ENCODE results near the gene MPL. TPM values are rescaled to one million over a fixed set of nuclear protein-coding genes. Genes with fewer than 3 reads are reported as not detected.

The MPL gene
- total RNA-seq, 2 donors from 2014 or later: 0.64 to 1.2 TPM

DNA sequence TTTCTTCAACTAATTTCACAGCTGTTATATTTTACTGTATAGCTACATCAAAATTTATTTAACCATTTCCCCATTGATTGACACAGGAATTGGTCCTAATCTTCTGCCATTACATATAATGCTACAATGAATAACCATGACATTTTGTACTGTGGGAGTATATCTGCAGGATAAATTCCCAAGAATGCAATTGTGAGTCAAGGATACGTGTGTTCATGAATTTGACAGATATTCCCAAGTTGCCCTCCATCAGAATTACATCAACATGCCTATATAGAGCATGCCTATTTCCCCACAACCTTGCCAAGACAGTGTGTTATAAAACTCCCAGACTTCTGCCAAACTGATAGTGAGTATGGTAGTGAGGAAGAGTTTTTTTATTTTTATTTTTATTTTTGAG lies 39.6 kb upstream of the MPL start:
- H3K27me3 ChIP-seq (ENCODE audit: control insufficient read depth, insufficient read depth, low read length, poor library complexity, severe bottlenecking): no peaks in the 10 kb centered on the region
- no peaks in the 10 kb centered on the region for H3K36me3 ChIP-seq (ENCODE audit: control insufficient read depth, insufficient read depth, low read length)
- Mint-ChIP-seq H3K4me1 (peaks cover 23% of the 10 kb centered on the region), H3K27me3 (ENCODE audit: insufficient read depth) (no peaks in the 10 kb centered on the region), H3K9me3 (no peaks in the 10 kb centered on the region), H3K27ac (no peak overlapping the region), H3K36me3 (ENCODE audit: low read depth) (no peaks in the 10 kb centered on the region), H3K4me3 (no peak overlapping the region)
- no peaks in the 10 kb centered on the region for H3K9me3 ChIP-seq (ENCODE audit: control insufficient read depth, low read length)
- no peak overlapping the region for H3K27ac ChIP-seq (ENCODE audit: low read depth, low read length)
- H3K4me3 ChIP-seq (ENCODE audit: low read length): no peak overlapping the region
- H3K9ac ChIP-seq (ENCODE audit: extremely low read depth, low read length, poor library complexity, severe bottlenecking): no peak overlapping the region
- no peak for DNase-seq
- TF ChIP-seq, protein P1, sequence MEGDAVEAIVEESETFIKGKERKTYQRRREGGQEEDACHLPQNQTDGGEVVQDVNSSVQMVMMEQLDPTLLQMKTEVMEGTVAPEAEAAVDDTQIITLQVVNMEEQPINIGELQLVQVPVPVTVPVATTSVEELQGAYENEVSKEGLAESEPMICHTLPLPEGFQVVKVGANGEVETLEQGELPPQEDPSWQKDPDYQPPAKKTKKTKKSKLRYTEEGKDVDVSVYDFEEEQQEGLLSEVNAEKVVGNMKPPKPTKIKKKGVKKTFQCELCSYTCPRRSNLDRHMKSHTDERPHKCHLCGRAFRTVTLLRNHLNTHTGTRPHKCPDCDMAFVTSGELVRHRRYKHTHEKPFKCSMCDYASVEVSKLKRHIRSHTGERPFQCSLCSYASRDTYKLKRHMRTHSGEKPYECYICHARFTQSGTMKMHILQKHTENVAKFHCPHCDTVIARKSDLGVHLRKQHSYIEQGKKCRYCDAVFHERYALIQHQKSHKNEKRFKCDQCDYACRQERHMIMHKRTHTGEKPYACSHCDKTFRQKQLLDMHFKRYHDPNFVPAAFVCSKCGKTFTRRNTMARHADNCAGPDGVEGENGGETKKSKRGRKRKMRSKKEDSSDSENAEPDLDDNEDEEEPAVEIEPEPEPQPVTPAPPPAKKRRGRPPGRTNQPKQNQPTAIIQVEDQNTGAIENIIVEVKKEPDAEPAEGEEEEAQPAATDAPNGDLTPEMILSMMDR (conservative IDR thresholded peaks at IDR 0.05): no peak
- H3K4me1 ChIP-seq (ENCODE audit: control insufficient read depth, insufficient read depth, low read length): peaks cover 15% of the 10 kb centered on the region
- 93% methylated on average over 1 of the region's 1 CpG; no CpG with 5 or more reads in 1 of the 2 experiments for WGBS, 2 experiments (ENCODE audit: insufficient coverage in 1 of 2, insufficient read length in 1 of 2)

DNA sequence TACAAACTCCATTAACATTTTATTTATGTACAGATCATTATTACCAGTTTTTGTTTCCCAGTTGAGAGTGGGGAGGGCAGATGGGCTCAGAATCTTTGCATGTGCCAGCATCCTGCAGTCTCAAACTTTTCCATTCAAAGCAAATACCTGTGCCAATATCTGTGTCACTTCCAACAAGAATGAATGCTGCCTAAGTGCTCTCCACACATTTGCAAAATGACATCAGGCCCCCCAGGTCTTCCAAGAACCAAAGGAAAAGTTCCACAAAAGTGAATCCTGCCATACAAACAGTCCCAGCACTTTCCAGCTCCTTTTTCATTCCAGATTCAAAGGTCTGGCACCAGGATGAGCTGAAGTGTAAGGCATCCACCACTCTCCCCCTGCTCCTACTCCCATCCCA lies 38.5 kb upstream of the MPL start:
- Mint-ChIP-seq H3K27me3 (ENCODE audit: insufficient read depth) (no peaks in the 10 kb centered on the region), H3K4me1 (peaks cover 28% of the 10 kb centered on the region), H3K9me3 (no peaks in the 10 kb centered on the region), H3K4me3 (no peak overlapping the region), H3K36me3 (ENCODE audit: low read depth) (no peaks in the 10 kb centered on the region), H3K27ac (no peak overlapping the region)
- no peak overlapping the region for H3K4me3 ChIP-seq (ENCODE audit: low read length)
- TF ChIP-seq, protein P1 (conservative IDR thresholded peaks at IDR 0.05): no peak
- H3K9ac ChIP-seq (ENCODE audit: extremely low read depth, low read length, poor library complexity, severe bottlenecking): no peak overlapping the region
- DNase-seq: no peak
- H3K27ac ChIP-seq (ENCODE audit: low read depth, low read length): no peak overlapping the region
- no peaks in the 10 kb centered on the region for H3K9me3 ChIP-seq (ENCODE audit: control insufficient read depth, low read length)
- H3K36me3 ChIP-seq (ENCODE audit: control insufficient read depth, insufficient read depth, low read length): no peaks in the 10 kb centered on the region
- peaks cover 12% of the 10 kb centered on the region for H3K4me1 ChIP-seq (ENCODE audit: control insufficient read depth, insufficient read depth, low read length)
- H3K27me3 ChIP-seq (ENCODE audit: control insufficient read depth, insufficient read depth, low read length, poor library complexity, severe bottlenecking): no peaks in the 10 kb centered on the region

DNA sequence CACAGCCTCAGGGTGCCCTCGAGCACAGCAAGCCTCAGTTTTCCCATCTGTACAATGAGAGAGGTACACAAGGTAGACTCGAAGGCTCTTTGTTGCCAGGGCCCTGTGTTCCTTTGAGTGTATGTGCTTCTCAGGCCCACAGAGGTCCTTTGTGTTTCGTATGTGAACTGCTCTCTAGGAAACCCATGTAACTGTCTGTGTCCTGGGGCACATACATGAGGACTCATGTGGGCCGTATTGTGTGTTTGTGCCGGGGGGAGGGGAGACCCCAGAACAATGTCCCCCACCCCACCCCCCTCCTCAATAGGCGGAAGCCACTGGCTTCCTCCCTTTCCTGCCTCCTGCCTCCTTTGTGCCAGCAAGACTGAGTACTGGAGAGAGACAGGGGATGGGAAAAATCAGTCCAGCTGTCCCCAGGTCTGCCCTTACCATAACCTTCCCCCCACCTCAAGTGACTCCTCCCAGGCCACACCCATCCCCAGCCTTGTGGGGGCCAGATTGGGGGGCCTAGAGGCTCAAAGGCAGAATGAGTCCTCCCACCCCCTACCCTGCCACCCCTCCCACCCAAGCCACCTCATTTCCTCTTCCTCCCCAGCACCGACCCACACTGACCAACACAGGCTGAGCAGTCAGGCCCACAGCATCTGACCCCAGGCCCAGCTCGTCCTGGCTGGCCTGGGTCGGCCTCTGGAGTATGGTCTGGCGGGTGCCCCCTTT lies 37.1 kb upstream of the MPL start, which contains the start of gene TIE1:
TSS of gene TIE1 (plus strand) at position 605 of the 717 bp plus-strand sequence. CDS start at position 695, 90 bp downstream.
- H3K27ac Mint-ChIP-seq: no peak within 1 kb of the TSS
- H3K27me3 Mint-ChIP-seq (ENCODE audit: insufficient read depth): no peaks in the 10 kb centered on the region
- H3K4me3 Mint-ChIP-seq: no peak within 1 kb of the TSS
- Histone ChIP-seq H3K27me3 (ENCODE audit: control insufficient read depth, insufficient read depth, low read length, poor library complexity, severe bottlenecking) (no peaks in the 10 kb centered on the region), H3K9ac (ENCODE audit: extremely low read depth, low read length, poor library complexity, severe bottlenecking) (no peak within 1 kb of the TSS), H3K4me3 (ENCODE audit: low read length) (no peak within 1 kb of the TSS), H3K9me3 (ENCODE audit: control insufficient read depth, low read length) (no peaks in the 10 kb centered on the region), H3K36me3 (ENCODE audit: control insufficient read depth, insufficient read depth, low read length) (no peaks in the 10 kb centered on the region), H3K27ac (ENCODE audit: low read depth, low read length) (no peak within 1 kb of the TSS), H3K4me1 (ENCODE audit: control insufficient read depth, insufficient read depth, low read length) (peaks cover 5% of the 10 kb centered on the region)
- H3K9me3 Mint-ChIP-seq: no peaks in the 10 kb centered on the region
- no peaks in the 10 kb centered on the region for H3K36me3 Mint-ChIP-seq (ENCODE audit: low read depth)
- WGBS, 2 experiments (ENCODE audit: insufficient coverage in 1 of 2, insufficient read length in 1 of 2): 92 to 93% methylated on average over 2 to 8 of the region's 10 CpGs
- no peak for DNase-seq
- TF ChIP-seq, protein P1 (conservative IDR thresholded peaks at IDR 0.05): no peak
- H3K4me1 Mint-ChIP-seq: peaks cover 19% of the 10 kb centered on the region
